ENCODE measurements around the gene MEIKIN. TPM values are rescaled to one million over a fixed set of nuclear protein-coding genes. Genes with fewer than 3 reads are reported as not detected.

Gene MEIKIN
- total RNA-seq, 1 experiment from 2014 or later: not detected

GRCh38 chr5:131968396-131968954 is 23.0 kb upstream of the MEIKIN start:
- Histone ChIP-seq H3K27ac (ENCODE audit: low read length) (no peak overlapping the region), H3K9me3 (ENCODE audit: low read length) (no peaks in the 10 kb centered on the region), H3F3A (ENCODE audit: low read length, unreplicated experiment) (no peaks in the 10 kb centered on the region), H3K9ac (ENCODE audit: low read length) (no peak overlapping the region), H4K20me1 (ENCODE audit: low read length) (no peaks in the 10 kb centered on the region), H3K4me2 (ENCODE audit: low read length) (no peak overlapping the region), H3K36me3 (ENCODE audit: low read depth, low read length) (no peaks in the 10 kb centered on the region), H3K27me3 (ENCODE audit: low read length) (no peaks in the 10 kb centered on the region), H3K4me3 (ENCODE audit: low read length) (no peak overlapping the region), H3K9me2 (replicated peaks; ENCODE audit: low read length) (no peaks in the 10 kb centered on the region), H3K4me1 (ENCODE audit: insufficient read depth, low read length) (no peaks in the 10 kb centered on the region), H3K79me2 (ENCODE audit: low read length) (no peaks in the 10 kb centered on the region), H2AFZ (ENCODE audit: low read length) (no peak overlapping the region)
- ATAC-seq: no peak
- ChIA-PET CTCF (no interaction called here), POLR2A (ENCODE audit: unreplicated experiment) (no interaction called here)
- BruUV-seq (replicated peaks): no TSS peak
- intact Hi-C loops (cut with micrococcal nuclease): no loop called here
- TF ChIP-seq EZH2phosphoT487 (IDR thresholded peaks at IDR 0.05; ENCODE audit: borderline replicate concordance, low read length) (no peak), EZH2 (IDR thresholded peaks at IDR 0.05; ENCODE audit: low read length, unreplicated experiment) (no peak), CTCF (conservative IDR thresholded peaks at IDR 0.05; ENCODE audit: low read depth, low read length) (no peak)
- DNase-seq: no peak

- ChIA-PET CTCF (no interaction called here), POLR2A (ENCODE audit: unreplicated experiment) (no interaction called here)
- DNase-seq: no peak
- H3K36me3 ChIP-seq (ENCODE audit: low read depth, low read length): no peaks in the 10 kb centered on the region
- no peak overlapping the region for H3K4me3 ChIP-seq (ENCODE audit: low read length)
- TF ChIP-seq EZH2phosphoT487 (IDR thresholded peaks at IDR 0.05; ENCODE audit: borderline replicate concordance, low read length) (no peak), EZH2 (IDR thresholded peaks at IDR 0.05; ENCODE audit: low read length, unreplicated experiment) (no peak), CTCF (conservative IDR thresholded peaks at IDR 0.05; ENCODE audit: low read depth, low read length) (no peak)
- no peaks in the 10 kb centered on the region for H3K9me3 ChIP-seq (ENCODE audit: low read length)
- H3K4me2 ChIP-seq (ENCODE audit: low read length): no peak overlapping the region
- ATAC-seq: no peak
- intact Hi-C loops (cut with micrococcal nuclease): no loop called here
- H3K27me3 ChIP-seq (ENCODE audit: low read length): no peaks in the 10 kb centered on the region
- BruUV-seq (replicated peaks): no TSS peak
- no peak overlapping the region for H3K9ac ChIP-seq (ENCODE audit: low read length)
- no peaks in the 10 kb centered on the region for H3F3A ChIP-seq (ENCODE audit: low read length, unreplicated experiment)
- no peak overlapping the region for H2AFZ ChIP-seq (ENCODE audit: low read length)
- no peak overlapping the region for H3K27ac ChIP-seq (ENCODE audit: low read length)
- no peaks in the 10 kb centered on the region for H3K4me1 ChIP-seq (ENCODE audit: insufficient read depth, low read length)
- no peaks in the 10 kb centered on the region for H4K20me1 ChIP-seq (ENCODE audit: low read length)
- no peaks in the 10 kb centered on the region for H3K9me2 ChIP-seq (replicated peaks; ENCODE audit: low read length)
- no peaks in the 10 kb centered on the region for H3K79me2 ChIP-seq (ENCODE audit: low read length)
Measured at GRCh38 chr5:131966551-131966950, 21.1 kb upstream of the MEIKIN start.

GRCh38 chr5:131965826-131966415 is 20.5 kb upstream of the MEIKIN start:
- Histone ChIP-seq H3K36me3 (ENCODE audit: low read depth, low read length) (no peaks in the 10 kb centered on the region), H3K9me2 (replicated peaks; ENCODE audit: low read length) (no peaks in the 10 kb centered on the region), H3K4me1 (ENCODE audit: insufficient read depth, low read length) (no peaks in the 10 kb centered on the region), H3K27me3 (ENCODE audit: low read length) (no peaks in the 10 kb centered on the region), H3K9ac (ENCODE audit: low read length) (no peak overlapping the region), H4K20me1 (ENCODE audit: low read length) (no peaks in the 10 kb centered on the region), H3K79me2 (ENCODE audit: low read length) (no peaks in the 10 kb centered on the region), H3K4me2 (ENCODE audit: low read length) (no peak overlapping the region), H3K9me3 (ENCODE audit: low read length) (no peaks in the 10 kb centered on the region), H2AFZ (ENCODE audit: low read length) (no peak overlapping the region), H3K27ac (ENCODE audit: low read length) (no peak overlapping the region), H3F3A (ENCODE audit: low read length, unreplicated experiment) (no peaks in the 10 kb centered on the region), H3K4me3 (ENCODE audit: low read length) (no peak overlapping the region)
- CTCF ChIA-PET: no interaction called here
- ATAC-seq (no peak), DNase-seq (no peak)
- no TSS peak for BruUV-seq (replicated peaks)
- POLR2A ChIA-PET (ENCODE audit: unreplicated experiment): no interaction called here
- intact Hi-C loops (cut with micrococcal nuclease): no loop called here
- TF ChIP-seq CTCF (conservative IDR thresholded peaks at IDR 0.05; ENCODE audit: low read depth, low read length) (no peak), EZH2phosphoT487 (IDR thresholded peaks at IDR 0.05; ENCODE audit: borderline replicate concordance, low read length) (no peak), EZH2 (IDR thresholded peaks at IDR 0.05; ENCODE audit: low read length, unreplicated experiment) (no peak)
